ENCODE measurements around the gene CXCL10. TPM values are rescaled to one million over a fixed set of nuclear protein-coding genes. Genes with fewer than 3 reads are reported as not detected.
"Not testable (repeated sequence)": the region's sequence is repeated elsewhere in the genome, so short reads cannot be mapped to it uniquely, and the experiment has no call there.

The CXCL10 gene
- total and polyA plus RNA-seq, 2 of the 4 experiments (the other 2 are of a cell fraction): 0.15 to 0.18 TPM

- ATAC-seq (ENCODE audit: low read depth); H4K5ac ChIP-seq (ENCODE audit: low read depth, low read length); H4K8ac ChIP-seq (ENCODE audit: low read depth in 2 of 2, low read length in 2 of 2); H3K27me3 ChIP-seq (ENCODE audit: control insufficient read depth, insufficient read depth, low read length); BruUV-seq (replicated peaks); H3K23ac ChIP-seq (ENCODE audit: low read depth, low read length); H3K4me3 ChIP-seq (ENCODE audit: insufficient read depth, low read depth, low read length); dilution Hi-C loops (cut with HindIII; ENCODE audit: low sequenced_read_pairs, unreplicated experiment); H3K79me1 ChIP-seq (ENCODE audit: low read depth in 1 of 2, low read length in 2 of 2); H2BK20ac ChIP-seq (ENCODE audit: low read depth, low read length); H3K9me1 ChIP-seq (ENCODE audit: insufficient read depth, low read length); H2AK5ac ChIP-seq (ENCODE audit: low read depth, low read length); H3K27ac ChIP-seq (ENCODE audit: insufficient read depth, low read length); H3K4me1 ChIP-seq (ENCODE audit: control insufficient read depth, insufficient read depth, low read length); H3K36me3 ChIP-seq (ENCODE audit: control insufficient read depth, insufficient read depth, low read length); H2BK15ac ChIP-seq (ENCODE audit: low read depth, low read length); H2AK9ac ChIP-seq (replicated peaks; ENCODE audit: low read depth, low read length, poor library complexity); H3K56ac ChIP-seq (ENCODE audit: extremely low read depth, insufficient read depth, low read length); H4K91ac ChIP-seq (ENCODE audit: insufficient read depth, low read depth, low read length); H3K4ac ChIP-seq (ENCODE audit: low read depth, low read length); H2AFZ ChIP-seq (replicated peaks; ENCODE audit: low read length, poor library complexity); in situ Hi-C loops (cut with MboI; ENCODE audit: low sequenced_read_pairs); intact Hi-C loops (cut with micrococcal nuclease); H3K14ac ChIP-seq (replicated peaks; ENCODE audit: low read depth, low read length); H2BK5ac ChIP-seq (ENCODE audit: low read depth, low read length, poor library complexity, severe bottlenecking); H3K18ac ChIP-seq (ENCODE audit: low read depth, low read length); H2BK120ac ChIP-seq (ENCODE audit: low read depth, low read length); POLR2A ChIA-PET (ENCODE audit: unreplicated experiment); H3K4me2 ChIP-seq (ENCODE audit: low read depth, low read length); H3K9me3 ChIP-seq (ENCODE audit: control insufficient read depth, insufficient read depth, low read length); H3K9ac ChIP-seq (ENCODE audit: low read depth, low read length); H4K20me1 ChIP-seq (ENCODE audit: insufficient read depth, low read length): not testable (repeated sequence)
- peak; percentile 43 for DNase-seq
- CTCF ChIA-PET: interaction anchor here (0.6 to 1.1 kb wide), 2 partner anchors 11 to 157 kb away, joined by 3 read pairs; no protein-coding TSS in a partner anchor
- WGBS, 2 experiments (ENCODE audit: extremely low coverage in 2 of 2, insufficient read length in 1 of 2): no CpG with 5 or more reads among the region's 18 CpGs
Measured at GRCh38 chr4:76042241-76042998, 19.1 kb upstream of the CXCL10 start.
